H1 (cell line): Measurements from ENCODE around the gene ARHGAP26. TPM values are rescaled to one million over a fixed set of nuclear protein-coding genes. Genes with fewer than 3 reads are reported as not detected.

Source experiments
- CTCF ChIA-PET: fragments of 300-600 bp; sonication (Branson Sonifier 250); formaldehyde crosslinking; loops from one replicate; lab custom pipeline; 2021; ENCODE audit not compliant: partially characterized antibody; lab: Charles Lee
- POLR2A ChIA-PET: fragments of 300-600 bp; sonication (Branson Sonifier 250); formaldehyde crosslinking; loops from one replicate; lab custom pipeline; 2021; ENCODE audit warnings: inconsistent platforms; ENCODE audit not compliant: partially characterized antibody; lab: Charles Lee
- DNase-seq, 2 experiments: peaks; one replicate each; pipeline versions ENCODE4 v3.0.0 to v3.0.0-alpha.2; 2010 to 2022; ENCODE audit warnings: low spot score in 2 of 2, low read depth in 1 of 2, mixed read lengths in 1 of 2
- FAIRE-seq: peaks from 2 replicates; lab custom pipeline; 2011; peaks lifted over from hg19 to GRCh38; lab: Jason Lieb, UNC
- H2AFZ ChIP-seq: 2 replicates; pipeline ENCODE4 v1.8.1; 2012; ENCODE audit warnings: low read length, inconsistent platforms
- H2AK5ac ChIP-seq: 2 replicates; pipeline ENCODE4 v1.6.1; 2013; ENCODE audit warnings: low read depth, low read length
- H2BK120ac ChIP-seq: replicated peaks from 2 replicates; pipeline ENCODE3; 2013; ENCODE audit warnings: low read depth, low read length, inconsistent platforms
- H2BK12ac ChIP-seq: 2 replicates; pipeline ENCODE4 v1.6.1; 2013; ENCODE audit warnings: low read depth, low read length
- H2BK15ac ChIP-seq: 2 replicates; pipeline ENCODE4 v1.6.1; 2013; ENCODE audit warnings: low read length
- H2BK20ac ChIP-seq: 2 replicates; pipeline ENCODE4 v1.6.1; 2013; ENCODE audit warnings: low read length
- H2BK5ac ChIP-seq: 2 replicates; pipeline ENCODE4 v1.6.1; 2013; ENCODE audit warnings: low read depth, low read length
- H3K14ac ChIP-seq: 2 replicates; pipeline ENCODE4 v1.6.1; 2013; ENCODE audit warnings: inconsistent platforms; ENCODE audit not compliant: insufficient read length
- H3K18ac ChIP-seq: 2 replicates; pipeline ENCODE4 v1.6.1; 2013; ENCODE audit warnings: low read length; ENCODE audit errors: extremely low read depth
- H3K23ac ChIP-seq: 2 replicates; pipeline ENCODE4 v1.6.1; 2013; ENCODE audit warnings: inconsistent platforms; ENCODE audit not compliant: insufficient read length
- H3K23me2 ChIP-seq: 2 replicates; pipeline ENCODE4 v1.6.1; 2013; ENCODE audit warnings: low read depth, low read length
- H3K27ac ChIP-seq: 2 replicates; pipeline ENCODE4 v1.6.1; 2011; ENCODE audit warnings: low read depth, low read length, inconsistent platforms
- H3K27me3 ChIP-seq, 4 experiments: replicated peaks in 1 of 4; 1 replicate in 1 of 4; 2 replicates in 3 of 4; pipeline versions ENCODE4 v1.6.1 to v1.8.1; 2011 to 2013; ENCODE audit warnings: low read length in 3 of 4, mild to moderate bottlenecking in 3 of 4, inconsistent platforms in 2 of 4, mixed read lengths in 2 of 4, moderate library complexity in 1 of 4; ENCODE audit not compliant: control insufficient read depth in 3 of 4, insufficient read depth in 3 of 4; ENCODE audit errors: extremely low read depth in 1 of 4
- H3K36me3 ChIP-seq, 4 experiments: 2 replicates each; pipeline versions ENCODE4 v1.6.1 to v1.8.1; 2011 to 2013; ENCODE audit warnings: mild to moderate bottlenecking in 4 of 4, low read length in 3 of 4, moderate library complexity in 2 of 4, control low read depth in 1 of 4, inconsistent platforms in 1 of 4; ENCODE audit not compliant: insufficient read depth in 4 of 4, control insufficient read depth in 2 of 4
- H3K4ac ChIP-seq: replicated peaks from 2 replicates; pipeline ENCODE3; 2013; ENCODE audit warnings: low read length, low read depth, mixed read lengths, inconsistent platforms; ENCODE audit not compliant: insufficient read length
- H3K4me1 ChIP-seq, 4 experiments: replicated peaks in 1 of 4; 1 replicate in 1 of 4; 2 replicates in 3 of 4; pipeline versions ENCODE4 v1.6.1 to v1.8.1; 2011 to 2013; ENCODE audit warnings: low read length in 3 of 4, inconsistent platforms in 2 of 4, mixed read lengths in 1 of 4; ENCODE audit not compliant: insufficient read depth in 4 of 4, control insufficient read depth in 3 of 4
- H3K4me2 ChIP-seq, 2 experiments: 2 replicates each; pipeline versions ENCODE4 v1.6.1 to v1.8.1; 2011 to 2013; ENCODE audit warnings: low read depth in 2 of 2, low read length in 2 of 2, control low read depth in 1 of 2, inconsistent platforms in 1 of 2, mild to moderate bottlenecking in 1 of 2; ENCODE audit not compliant: insufficient read depth in 1 of 2
- H3K4me3 ChIP-seq, 4 experiments: fragments of 200-600, 300-600 bp in 1 of 4; sonication (generic), shearing (Covaris generic), sonication (Bioruptor Twin) in 1 of 4; 2 replicates each; pipeline versions ENCODE4 v1.5.1 to v1.8.1; 2011 to 2016; ENCODE audit warnings: low read length in 4 of 4, low read depth in 3 of 4, control low read depth in 2 of 4, inconsistent platforms in 2 of 4, mild to moderate bottlenecking in 2 of 4, mixed read lengths in 1 of 4, moderate library complexity in 1 of 4; ENCODE audit not compliant: insufficient read depth in 2 of 4; ENCODE audit errors: extremely low read depth in 1 of 4
- H3K56ac ChIP-seq: replicated peaks from 2 replicates; pipeline ENCODE3; 2013; ENCODE audit warnings: low read depth, mild to moderate bottlenecking, mixed read lengths, low read length, inconsistent platforms; ENCODE audit not compliant: insufficient read length
- H3K79me1 ChIP-seq: 2 replicates; pipeline ENCODE4 v1.6.1; 2013; ENCODE audit warnings: low read depth, low read length, control low read depth
- H3K79me2 ChIP-seq, 2 experiments: 2 replicates each; pipeline versions ENCODE4 v1.6.1 to v1.8.1; 2012 to 2013; ENCODE audit warnings: low read length in 2 of 2, mild to moderate bottlenecking in 2 of 2, inconsistent platforms in 1 of 2; ENCODE audit not compliant: insufficient read depth in 2 of 2, control insufficient read depth in 1 of 2
- H3K9ac ChIP-seq, 4 experiments: replicated peaks in 1 of 4; 1 replicate in 1 of 4; 2 replicates in 3 of 4; pipeline versions ENCODE4 v1.6.1 to v1.8.1; 2011 to 2013; ENCODE audit warnings: low read depth in 3 of 4, low read length in 3 of 4, control low read depth in 2 of 4, mild to moderate bottlenecking in 2 of 4, moderate library complexity in 2 of 4, inconsistent platforms in 1 of 4; ENCODE audit errors: extremely low read depth in 1 of 4
- H3K9me3 ChIP-seq, 2 experiments: 2 replicates each; pipeline versions ENCODE4 v1.6.1 to v1.8.1; 2012 to 2013; ENCODE audit warnings: mild to moderate bottlenecking in 2 of 2, moderate library complexity in 2 of 2, control low read depth in 1 of 2, inconsistent platforms in 1 of 2, low read depth in 1 of 2, low read length in 1 of 2, mixed read lengths in 1 of 2; ENCODE audit not compliant: insufficient read depth in 2 of 2
- H4K20me1 ChIP-seq, 2 experiments: replicated peaks in 1 of 2; 2 replicates each; pipeline versions ENCODE3 to v1.8.1; 2011 to 2013; ENCODE audit warnings: inconsistent platforms in 2 of 2, low read length in 2 of 2, mild to moderate bottlenecking in 1 of 2; ENCODE audit not compliant: insufficient read depth in 2 of 2, control insufficient read depth in 1 of 2
- H4K5ac ChIP-seq: 2 replicates; pipeline ENCODE4 v1.6.1; 2013; ENCODE audit warnings: low read length, low read depth, mixed read lengths, inconsistent platforms; ENCODE audit not compliant: insufficient read length
- H4K8ac ChIP-seq: 2 replicates; pipeline ENCODE4 v1.8.0; 2013; ENCODE audit warnings: mild to moderate bottlenecking, moderate library complexity, low read length, inconsistent platforms; ENCODE audit not compliant: insufficient read depth; ENCODE audit errors: extremely low read depth
- H4K91ac ChIP-seq: replicated peaks from 2 replicates; pipeline ENCODE3; 2013; ENCODE audit warnings: low read length, mixed read lengths, inconsistent platforms; ENCODE audit not compliant: insufficient read length
- CEBPB ChIP-seq: IDR thresholded peaks from 2 replicates; pipeline ENCODE4 v1.6.1; 2012; ENCODE audit warnings: low read depth, low read length
- CHD2 ChIP-seq: IDR thresholded peaks from 2 replicates; pipeline ENCODE4 v1.6.1; 2012; ENCODE audit warnings: low read length, improper control_type of control experiment
- WGBS, 2 experiments: shearing (Covaris generic) in 1 of 2; methylation state at CpG; one replicate each; pipeline versions ENCODE4 v1.1.6 to v1.1.7; 2013 to 2015; ENCODE audit warnings: low lambda C conversion rate in 2 of 2, mixed read lengths in 2 of 2, inconsistent platforms in 1 of 2, low coverage in 1 of 2, missing lambda C conversion rate in 1 of 2; ENCODE audit not compliant: insufficient replicate concordance in 2 of 2, insufficient coverage in 1 of 2, insufficient read length in 1 of 2; ENCODE audit errors: extremely low coverage in 1 of 2, missing lambda C conversion rate in 1 of 2; 5-methylcytosine and 5-hydroxymethylcytosine counted together
- polyA plus RNA-seq, 7 experiments: library from polyadenylated mRNA; depleted of rRNA in 3 of 7; stranded (reverse) in 5 of 7; unstranded in 2 of 7; fragments of >200 nt in 5 of 7; fragments of 200-250 nt in 2 of 7; gene quantifications; 1 replicate in 5 of 7; 2 replicates in 1 of 7; 4 replicates in 1 of 7; pipeline versions ENCODE4 v1.2.1 to v1.2.3, GENCODE V29; 2011 to 2013; ENCODE audit warnings: missing spikeins in 2 of 7, mixed read lengths in 2 of 7
- total RNA-seq: library from RNA; stranded (reverse); fragmentation: NEBNext Ultra II Directional; extraction: Animal tissue kit (Norgen Biotek cat#: 25700); gene quantifications from 2 replicates; pipeline ENCODE4 v1.2.1, GENCODE V29; 2021

ARHGAP26 gene
- total and polyA plus RNA-seq, 2 of the 8 experiments (the other 6 are each of a cell fraction or from before 2014, with no cell fraction given) = 7.1 to 24.8 TPM

DNA sequence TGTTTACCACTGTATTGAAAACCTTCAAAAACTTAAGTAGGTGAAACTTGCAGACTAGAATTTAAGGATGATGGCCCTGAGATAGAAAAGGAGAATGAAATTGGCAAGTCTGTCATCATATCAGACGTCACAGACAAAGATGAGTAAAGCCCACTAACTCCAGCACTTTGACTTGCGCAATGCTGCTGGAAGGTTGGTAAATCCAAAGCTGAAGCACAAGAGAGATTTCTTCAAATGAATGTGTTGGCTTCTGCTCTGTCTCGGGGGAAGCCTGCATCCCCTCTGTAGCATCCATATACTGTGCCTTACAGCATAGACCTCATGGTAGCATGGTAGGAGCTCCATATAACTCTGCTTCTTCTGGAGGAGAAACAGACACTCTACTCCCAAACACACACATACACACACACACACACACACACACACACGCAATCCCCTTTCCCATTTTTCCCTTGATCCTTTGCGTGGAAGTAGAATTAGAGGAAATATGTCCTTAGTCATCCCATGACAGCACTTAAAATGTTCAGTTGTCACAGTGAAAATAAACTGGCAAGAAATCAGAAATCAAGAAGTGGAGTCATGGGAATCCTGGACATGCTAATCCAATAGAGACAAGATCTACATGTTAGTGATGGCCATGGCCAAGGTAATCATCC lies 391.8 kb downstream of the ARHGAP26 start:
- CTCF ChIA-PET = interaction anchor here (0.7 kb wide), 1 partner anchor 20 kb away, joined by 3 read pairs; no protein-coding TSS in a partner anchor
- Histone ChIP-seq H3K9me3 (no peaks in the 10 kb centered on the region), H3K18ac (no peak overlapping the region), H3K27me3 (no peaks in the 10 kb centered on the region)
- TF ChIP-seq CHD2 (no peak), CEBPB (peak; percentile 66; the same call in 1 of the 2 replicates)
- TF ChIP-seq, all 59 proteins: peak for 1
- no peak overlapping the region for H4K91ac ChIP-seq
- no peak overlapping the region for H3K4me3 ChIP-seq
- no peak for DNase-seq
- no peaks in the 10 kb centered on the region for H3K79me2 ChIP-seq
- FAIRE-seq = no peak
- no peak overlapping the region for H4K5ac ChIP-seq
- no peaks in the 10 kb centered on the region for H3K36me3 ChIP-seq
- no peak overlapping the region for H2AK5ac ChIP-seq
- 88% methylated on average over 5 of the region's 5 CpGs; no CpG with 5 or more reads in 1 of the 2 experiments for WGBS, 2 experiments
- H3K14ac ChIP-seq = no peak overlapping the region
- H3K23me2 ChIP-seq = no peaks in the 10 kb centered on the region; the same call in 1 of the 2 replicates
- no peaks in the 10 kb centered on the region for H3K79me1 ChIP-seq
- H3K4me2 ChIP-seq = no peak overlapping the region
- no peak overlapping the region for H2BK120ac ChIP-seq
- no peak overlapping the region for H3K56ac ChIP-seq
- H4K8ac ChIP-seq = no peak overlapping the region
- H3K9ac ChIP-seq = no peak overlapping the region
- no peak overlapping the region for H2BK5ac ChIP-seq
- H2AFZ ChIP-seq = no peak overlapping the region
- no peaks in the 10 kb centered on the region for H4K20me1 ChIP-seq
- H2BK15ac ChIP-seq = no peak overlapping the region
- no peak overlapping the region for H3K4ac ChIP-seq
- no peak overlapping the region for H3K27ac ChIP-seq
- H2BK12ac ChIP-seq = no peak overlapping the region
- POLR2A ChIA-PET = no interaction called here
- H2BK20ac ChIP-seq = no peak overlapping the region
- no peaks in the 10 kb centered on the region for H3K4me1 ChIP-seq
- H3K23ac ChIP-seq = no peak overlapping the region
